HG03432 (cell line): ENCODE results near the gene CPED1.
A peak's percentile ranks its signal among the peaks of the same experiment; 100 is the strongest.
"Not testable (repeated sequence)": the region's sequence is repeated elsewhere in the genome, so short reads cannot be mapped to it uniquely, and the experiment has no call there.

Source experiments
- ATAC-seq: cut with Tn5 transposase; IDR thresholded peaks from one replicate; pipeline ENCODE4 v1.9.1; 2021; ENCODE audit warnings: mild to moderate bottlenecking, moderate library complexity; ENCODE audit not compliant: unreplicated experiment

The CPED1 gene

GRCh38 chr7:121301446-121302213 lies 313.1 kb downstream of the CPED1 start:
- no peak for ATAC-seq

- ATAC-seq = peak; percentile 95
Measured at GRCh38 chr7:121302214-121302745, 313.8 kb downstream of the CPED1 start.

- no peak for ATAC-seq
Measured at GRCh38 chr7:121303422-121304101, 315.1 kb downstream of the CPED1 start.

- no peak for ATAC-seq
Measured at GRCh38 chr7:121304102-121304658, 315.7 kb downstream of the CPED1 start.

GRCh38 chr7:121305109-121305508 lies 316.6 kb downstream of the CPED1 start:
- ATAC-seq = no peak

GRCh38 chr7:121306565-121306964 lies 318.1 kb downstream of the CPED1 start:
- ATAC-seq = peak; percentile 27

- peak; percentile 31 for ATAC-seq
Measured at GRCh38 chr7:121307021-121307574, 318.6 kb downstream of the CPED1 start.

GRCh38 chr7:121313220-121313792 lies 324.8 kb downstream of the CPED1 start:
- no peak for ATAC-seq

- peak; percentile 92 for ATAC-seq
Measured at GRCh38 chr7:121313793-121314676, 325.5 kb downstream of the CPED1 start.

GRCh38 chr7:121315170-121315569 lies 326.7 kb downstream of the CPED1 start:
- not testable (repeated sequence) for ATAC-seq

- no peak for ATAC-seq
Measured at GRCh38 chr7:121322460-121322859, 333.9 kb downstream of the CPED1 start.

- no peak for ATAC-seq
Measured at GRCh38 chr7:121323515-121324302, 335.2 kb downstream of the CPED1 start.

- ATAC-seq = no peak
Measured at GRCh38 chr7:121327671-121328070, 339.2 kb downstream of the CPED1 start.

- ATAC-seq = peak; percentile 48
Measured at GRCh38 chr7:121328508-121329190, 340.1 kb downstream of the CPED1 start, which contains the start of gene WNT16. TSS of gene WNT16 (plus strand) at chr7:121329000. CDS start at chr7:121329293, 293 bp downstream.

GRCh38 chr7:121329191-121330052 lies 340.9 kb downstream of the CPED1 start:
- ATAC-seq = peak; percentile 74

- peak; percentile 42 for ATAC-seq
Measured at GRCh38 chr7:121330053-121330833, 341.7 kb downstream of the CPED1 start.

GRCh38 chr7:121331048-121331447 lies 342.5 kb downstream of the CPED1 start:
- no peak for ATAC-seq
